SIG-M5 treated with dmso at 0.1 percent for 504 hours (cell line): ENCODE results near the gene TRMT6.

ENCODE experiments used
- DNase-seq: peaks from one replicate; lab custom pipeline; 2025; ENCODE audit not compliant: unreplicated experiment; lab: John Stamatoyannopoulos, UW

Gene TRMT6

DNA sequence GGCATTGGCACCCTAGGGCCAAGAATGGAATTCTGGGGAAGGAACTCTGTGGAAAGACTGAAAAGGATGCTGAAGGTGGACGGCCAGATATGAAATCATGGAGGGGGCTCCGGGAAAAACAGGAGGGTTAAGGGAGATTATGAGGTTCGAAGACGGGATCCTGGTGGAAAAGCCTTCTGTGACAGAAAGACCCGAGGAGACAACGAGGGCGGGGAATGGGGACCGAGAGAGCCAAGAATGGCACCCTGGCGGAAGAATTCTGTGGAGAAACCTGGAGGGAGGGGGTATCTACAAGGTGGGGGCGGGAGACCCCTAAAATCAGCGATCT, 426 bp downstream of the TRMT6 start:
- no peak for DNase-seq

DNA sequence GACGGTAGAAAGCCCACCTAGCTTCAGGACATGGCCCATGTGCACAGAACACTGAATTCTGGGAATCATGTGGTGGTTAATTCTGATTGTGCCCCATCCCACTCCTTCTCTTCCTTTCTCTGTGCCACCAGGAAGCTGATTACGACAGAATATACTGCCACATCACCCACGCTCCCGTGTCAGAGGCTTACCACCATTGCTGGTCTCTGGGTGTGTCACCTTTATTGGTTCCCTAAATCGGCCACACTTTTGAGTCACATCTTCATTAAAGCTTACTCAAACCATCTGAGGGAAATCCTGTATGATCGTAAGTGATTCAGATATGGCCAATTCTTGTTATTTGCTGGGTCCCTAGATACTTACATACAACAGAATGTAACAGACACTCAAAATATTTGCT, 3.1 kb downstream of the TRMT6 start:
- peak; percentile 61 for DNase-seq

DNA sequence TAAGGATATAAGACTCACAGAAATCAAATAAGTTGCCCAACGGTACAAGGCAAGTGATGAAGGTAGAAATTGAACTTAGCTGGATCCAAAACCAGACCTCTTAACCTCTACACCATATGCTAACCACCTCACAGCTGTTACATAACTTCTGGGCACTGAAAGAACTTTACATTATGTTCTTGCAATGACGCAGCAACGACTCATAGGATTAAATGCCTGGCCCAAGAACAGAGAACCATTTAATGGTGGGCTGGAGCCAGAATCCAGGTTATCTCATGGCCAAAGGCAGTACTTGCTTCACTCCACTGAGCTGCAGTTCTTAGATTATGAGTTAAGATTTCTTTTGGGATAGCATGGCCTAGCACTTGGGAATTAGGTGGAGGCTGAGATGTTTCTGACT, 4.4 kb downstream of the TRMT6 start:
- peak; percentile 40 for DNase-seq

DNA sequence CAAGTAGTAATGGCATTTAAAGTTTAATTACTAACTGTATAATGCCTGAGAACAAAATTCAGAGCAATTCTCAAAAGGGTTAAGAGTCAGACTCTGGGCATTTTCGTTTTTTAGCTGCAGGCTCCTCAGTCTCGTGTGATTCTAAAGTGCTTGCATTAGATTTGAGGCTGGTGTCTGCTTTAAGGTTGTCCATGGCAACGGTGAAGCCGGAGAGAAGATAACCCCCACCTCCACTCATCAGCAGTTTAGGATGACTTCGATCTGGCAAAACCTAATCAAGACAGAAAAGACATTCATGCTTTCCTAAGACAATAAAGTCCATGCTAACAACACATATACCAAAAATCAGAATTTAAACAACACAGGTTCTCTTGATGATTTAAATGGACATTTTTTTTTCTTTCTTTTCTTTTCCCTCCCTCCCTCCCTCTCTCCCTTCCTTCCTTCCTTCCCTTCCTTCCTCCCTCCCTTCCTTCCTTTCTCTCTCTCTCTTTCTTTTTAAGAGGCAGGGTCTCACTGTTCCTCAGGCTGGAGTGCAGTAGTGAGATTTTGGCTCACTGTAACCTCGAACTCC, 11.8 kb downstream of the TRMT6 start:
- DNase-seq = no peak

DNA sequence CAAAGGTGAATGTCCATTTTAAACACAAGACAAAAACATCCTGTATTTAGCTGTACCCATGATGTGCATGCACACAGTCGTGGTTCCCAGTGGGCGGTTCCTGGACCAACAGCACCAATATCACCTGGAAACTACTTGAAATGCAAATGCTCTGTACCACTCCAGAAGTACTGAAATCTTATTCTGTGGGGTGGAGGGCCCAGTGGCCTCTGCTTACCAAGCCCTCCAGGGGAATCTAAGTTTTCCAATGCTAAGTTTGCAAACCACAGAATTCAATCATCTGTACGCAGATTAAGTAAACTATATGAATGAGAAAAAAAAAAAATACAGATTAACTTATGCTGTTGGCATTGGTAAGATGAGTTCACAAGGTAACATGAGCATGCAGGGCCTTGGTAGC, 14.1 kb downstream of the TRMT6 start:
- no peak for DNase-seq

DNA sequence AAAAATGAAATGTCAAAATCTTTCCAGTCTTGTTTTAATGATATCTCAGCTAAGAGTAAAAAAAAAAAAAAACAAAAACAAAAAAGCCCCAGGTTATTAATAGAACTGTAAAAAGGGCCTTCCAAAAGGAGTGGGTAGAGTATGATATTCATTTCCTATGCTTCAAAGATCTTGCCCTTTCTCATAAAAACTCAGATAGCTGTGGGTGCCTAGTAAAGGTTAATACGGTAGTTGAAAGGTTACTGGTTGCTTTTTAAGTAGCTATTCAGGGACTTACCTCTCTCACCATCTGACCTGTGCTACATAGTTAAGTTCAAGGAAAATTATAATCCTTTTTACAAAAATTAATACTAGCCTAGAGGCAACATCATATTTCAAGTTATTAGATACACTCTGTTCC, 14.9 kb downstream of the TRMT6 start:
- DNase-seq = no peak

DNA sequence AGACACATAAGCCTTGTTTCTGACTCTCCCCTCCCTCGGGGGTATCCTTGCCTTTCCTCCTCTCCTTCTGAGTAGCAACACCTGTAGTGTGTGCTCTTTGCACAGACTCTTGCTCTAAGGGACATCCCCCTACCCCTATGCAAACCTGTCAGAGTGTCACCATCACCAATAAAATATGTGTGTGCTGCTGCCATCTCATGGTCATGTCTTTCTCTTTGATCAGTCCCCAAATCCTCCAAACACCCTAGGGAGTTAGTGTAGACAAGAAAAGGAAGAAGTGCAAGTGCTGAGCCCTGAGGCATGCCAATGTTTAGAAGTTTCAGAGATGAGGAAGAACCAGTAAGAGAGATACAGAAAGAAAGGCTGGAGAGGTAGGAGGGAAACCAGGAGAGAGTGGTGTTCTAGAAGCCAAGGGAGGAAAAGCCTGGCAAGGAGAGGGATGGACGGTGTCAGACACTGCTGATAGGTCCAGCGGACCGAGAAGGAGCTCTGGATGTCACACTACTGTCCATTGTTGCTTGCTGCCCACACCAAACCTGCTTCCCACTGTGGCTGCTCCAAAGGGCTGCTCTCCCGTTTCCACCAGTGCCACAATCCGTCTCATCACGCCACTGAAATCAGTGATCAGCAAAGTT, 16.4 kb downstream of the TRMT6 start:
- peak; percentile 62 for DNase-seq

DNA sequence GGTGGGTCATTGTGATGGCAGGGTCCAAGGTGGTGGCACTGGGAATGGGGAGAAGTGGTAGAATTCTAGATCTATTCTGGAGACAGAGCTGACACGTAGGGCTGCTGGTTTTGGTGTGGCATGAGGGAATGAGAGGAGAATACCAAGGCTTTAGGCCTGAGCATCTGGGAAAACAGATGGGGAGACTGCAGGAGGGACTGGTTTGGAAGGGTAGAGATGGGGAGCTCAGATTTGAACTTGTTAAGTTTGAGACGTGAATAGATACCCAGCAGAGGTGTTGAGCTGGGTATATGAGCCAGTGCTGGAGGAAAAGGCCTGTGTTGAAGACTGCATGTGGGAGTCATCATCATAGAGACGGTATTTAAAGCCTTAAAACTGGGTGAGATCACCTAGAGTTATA, 17.5 kb downstream of the TRMT6 start:
- no peak for DNase-seq

DNA sequence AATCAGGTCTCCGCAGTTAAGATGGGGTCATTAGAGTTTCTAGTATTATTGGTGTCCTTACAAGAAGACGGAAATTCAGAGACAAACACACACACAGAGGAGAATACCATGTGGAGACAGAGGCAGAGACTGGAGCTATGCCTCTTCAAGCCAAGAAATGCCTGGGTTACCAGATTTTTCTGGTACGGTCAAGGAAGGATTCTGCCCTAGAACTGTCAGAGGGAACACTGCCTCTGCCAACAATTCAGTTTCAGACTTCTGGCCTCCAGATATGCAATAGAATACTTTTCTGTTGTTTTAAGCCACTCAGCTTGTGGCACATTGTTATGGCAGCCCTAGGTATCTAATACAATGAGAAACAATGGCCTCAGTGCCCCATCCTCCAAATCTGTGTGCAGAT, 18.9 kb downstream of the TRMT6 start:
- no peak for DNase-seq

DNA sequence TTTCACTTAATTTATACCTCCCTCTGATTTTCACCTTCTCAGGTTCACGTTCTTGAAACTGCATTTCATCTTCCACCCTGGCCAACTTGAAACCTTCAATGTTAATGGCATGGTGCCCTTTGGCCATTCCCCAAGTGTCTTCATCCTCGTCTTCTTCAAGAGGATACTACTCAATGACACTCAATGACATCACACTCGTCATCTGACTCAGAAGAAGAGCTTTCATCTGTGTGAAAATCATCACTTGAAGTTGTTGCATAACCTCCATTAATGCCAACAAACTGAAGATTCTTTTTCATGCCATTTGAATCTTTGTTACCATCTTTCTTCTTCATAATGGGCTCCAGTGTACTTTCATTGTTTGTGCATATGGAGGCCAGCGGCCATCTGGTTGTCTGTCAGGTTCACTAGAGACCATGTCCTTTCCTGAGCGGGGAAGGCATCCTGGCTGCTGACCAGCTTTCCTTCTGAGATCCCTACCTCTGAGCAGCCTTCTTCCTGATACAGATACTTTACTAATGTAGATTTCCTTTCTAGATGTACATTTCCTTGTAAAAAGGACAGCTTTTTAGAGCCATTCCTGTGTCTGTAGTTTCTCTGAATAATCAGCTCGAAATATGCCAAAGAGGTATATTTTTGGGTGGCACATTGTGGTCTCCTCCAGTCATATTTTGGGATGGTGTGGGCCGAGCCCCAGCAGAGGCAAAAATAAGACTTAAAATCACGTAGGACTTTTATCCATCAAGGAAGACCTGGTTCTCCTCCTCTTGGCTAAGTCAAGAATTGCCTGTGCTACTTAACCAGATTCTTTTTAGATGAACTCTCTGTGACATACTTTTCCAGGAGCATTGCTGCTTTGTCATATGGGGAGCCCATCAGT, 21.3 kb downstream of the TRMT6 start:
- no peak for DNase-seq

DNA sequence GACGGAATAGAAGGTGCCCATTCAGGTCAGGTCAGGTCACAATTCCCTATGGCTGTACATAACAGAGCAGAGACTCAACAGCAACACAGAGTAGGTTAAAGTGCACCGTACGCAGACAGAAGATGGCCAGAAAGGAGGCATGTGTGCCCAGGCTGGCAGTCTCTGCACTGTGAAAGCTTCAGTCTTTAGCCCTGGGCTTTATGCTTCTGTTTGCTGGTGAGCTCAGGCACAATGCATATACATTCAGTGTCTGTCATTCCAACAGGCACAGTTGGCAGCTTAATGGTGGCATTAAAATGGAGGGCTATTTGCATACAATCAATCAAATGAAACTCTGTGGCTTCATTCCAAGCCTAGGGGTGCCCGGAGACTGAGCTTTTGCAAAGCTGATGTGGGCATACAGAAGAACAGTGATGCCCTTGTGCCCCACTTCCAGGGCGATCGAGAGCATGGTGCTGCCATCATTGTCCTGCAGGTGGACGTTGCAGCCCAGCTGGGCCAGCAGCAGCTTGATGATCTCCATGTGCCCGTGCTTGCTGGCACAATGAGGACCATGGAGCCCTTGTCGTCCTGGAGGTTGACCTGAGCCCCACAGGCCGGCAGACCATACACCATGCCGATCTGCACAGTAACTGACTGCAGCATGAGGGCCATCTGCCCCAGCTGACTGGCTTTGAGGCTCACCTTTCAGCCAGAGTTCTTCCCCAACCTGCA, 22.4 kb downstream of the TRMT6 start:
- no peak for DNase-seq

DNA sequence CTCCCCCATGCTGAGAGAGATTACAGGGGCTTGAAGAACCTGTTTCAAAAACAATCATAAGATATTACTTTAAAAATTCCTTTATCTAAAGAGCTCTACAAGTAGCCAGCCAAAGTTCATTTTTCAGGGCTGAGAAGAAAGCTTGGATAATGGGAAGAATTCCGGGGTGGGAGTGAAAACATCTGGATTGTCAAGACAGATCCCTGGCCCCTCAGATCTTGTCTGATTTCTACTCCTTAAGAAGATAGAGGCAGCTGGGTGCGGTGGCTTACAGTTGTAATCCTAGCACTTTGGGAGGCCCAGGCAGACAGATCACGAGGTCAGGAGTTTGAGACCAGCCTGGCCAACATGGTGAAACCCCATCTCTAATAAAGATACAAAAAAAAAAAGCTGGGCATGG, 24.8 kb downstream of the TRMT6 start:
- no peak for DNase-seq

DNA sequence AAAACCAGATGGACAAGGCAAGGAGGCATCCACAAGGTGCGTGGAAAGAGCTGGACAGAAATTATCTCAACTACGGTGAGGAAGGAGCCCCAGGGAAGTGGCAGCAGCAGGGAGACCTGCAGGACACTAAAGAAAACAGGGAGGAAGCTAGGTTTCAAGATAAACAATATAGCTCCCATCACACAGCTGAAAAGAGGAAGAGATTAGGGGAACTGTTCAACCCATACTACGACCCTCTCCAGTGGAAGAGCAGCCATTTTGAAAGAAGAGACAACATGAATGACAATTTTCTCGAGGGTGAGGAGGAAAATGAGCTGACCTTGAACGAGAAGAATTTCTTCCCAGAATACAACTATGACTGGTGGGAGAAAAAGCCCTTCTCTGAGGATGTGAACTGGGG, 26.8 kb downstream of the TRMT6 start:
- peak; percentile 57 for DNase-seq

DNA sequence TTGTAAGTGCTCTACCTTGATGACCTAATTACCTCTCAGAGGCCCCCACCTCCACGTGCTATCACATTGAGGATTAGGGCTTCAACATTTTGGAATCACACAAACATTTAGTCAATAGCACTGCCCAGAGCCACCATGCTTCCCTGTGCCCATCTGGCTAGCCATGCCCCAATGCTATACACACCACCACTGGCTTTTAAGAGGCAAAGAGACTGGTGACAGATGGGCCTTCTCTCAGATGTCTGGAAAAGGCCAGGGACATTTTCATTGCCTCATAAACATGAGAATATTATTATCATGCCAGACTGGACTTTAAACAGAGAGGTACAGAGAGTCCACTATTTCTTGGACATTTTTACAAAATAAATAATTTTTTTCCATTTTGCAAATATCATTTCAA, 29.8 kb downstream of the TRMT6 start:
- DNase-seq = no peak

DNA sequence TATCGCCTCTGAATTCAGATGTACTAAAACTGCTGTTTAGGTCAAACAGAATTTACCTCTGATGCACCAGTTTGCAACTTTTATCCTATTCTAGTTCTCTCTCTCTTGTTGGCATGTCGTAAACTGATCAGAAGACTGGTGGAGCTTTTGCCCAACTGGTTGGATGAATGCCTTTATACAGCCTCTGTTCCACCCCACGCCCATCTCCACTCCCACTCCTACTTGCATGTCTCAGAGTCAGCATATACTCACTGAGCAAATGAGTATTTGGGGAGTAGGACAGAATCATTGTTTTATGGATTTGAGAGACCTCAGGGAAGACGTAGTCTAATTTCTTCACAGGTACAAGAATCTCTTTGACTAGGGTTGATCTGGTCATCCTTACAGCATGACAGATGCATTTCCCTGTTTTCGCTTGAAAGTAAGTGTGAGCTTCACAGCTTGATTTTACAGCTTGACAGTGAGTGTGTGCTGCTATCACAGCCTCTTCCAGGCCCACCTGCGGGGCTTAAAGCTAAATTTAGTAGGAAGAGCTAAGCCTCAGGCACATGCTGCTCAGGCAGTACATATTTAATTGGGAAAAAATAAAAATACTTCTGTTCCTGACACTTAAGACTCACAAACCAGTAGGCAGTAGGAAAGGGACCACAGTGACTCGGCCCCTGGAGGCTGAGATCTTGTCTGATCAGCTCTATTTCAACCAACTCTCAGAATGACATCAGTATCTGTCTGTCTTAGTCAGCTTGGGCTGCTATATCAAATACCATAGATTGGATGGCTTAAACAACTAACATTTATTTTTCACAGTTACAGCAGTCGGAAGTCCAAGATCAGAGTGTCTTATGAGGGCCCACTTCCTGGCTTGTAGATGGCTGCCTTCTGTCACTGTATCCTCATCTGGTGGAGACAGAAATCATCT, 30.4 kb downstream of the TRMT6 start:
- no peak for DNase-seq

DNA sequence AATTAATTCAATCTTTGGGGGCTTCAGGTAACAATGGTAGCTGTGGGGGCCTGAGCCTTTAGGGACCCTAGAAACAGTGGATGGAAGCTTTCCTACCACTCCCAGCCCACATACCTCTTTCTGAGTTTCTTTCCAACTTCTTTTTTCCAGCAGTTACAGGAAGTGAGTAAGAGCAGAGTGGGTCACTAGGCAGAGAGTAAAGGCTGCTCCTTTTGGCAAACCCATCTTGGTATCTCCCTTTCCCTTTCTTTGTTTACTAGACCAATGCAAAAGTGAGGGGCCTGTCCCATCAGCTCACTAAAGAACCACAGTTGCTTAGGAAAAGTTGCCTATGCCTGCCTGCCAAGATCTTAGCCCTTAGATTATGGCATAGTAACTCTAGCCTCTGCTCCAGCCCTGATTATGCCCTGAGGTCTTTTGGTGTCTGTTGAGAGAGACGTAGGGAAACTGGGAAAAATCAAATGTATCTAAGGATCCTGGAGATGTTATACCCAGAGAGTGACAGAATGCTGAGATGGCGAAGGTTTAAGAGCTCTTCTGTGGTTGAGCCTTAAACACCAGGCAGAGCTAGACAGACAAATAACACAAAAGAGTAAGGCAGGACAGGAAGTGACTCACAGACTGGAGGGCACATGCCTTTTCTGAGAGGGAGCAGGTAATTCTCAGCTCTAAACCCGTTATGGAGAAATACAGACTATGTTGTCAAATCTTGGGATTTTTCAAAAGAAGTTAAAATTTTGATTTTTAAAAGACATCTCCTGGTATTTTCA, 31.3 kb downstream of the TRMT6 start:
- peak; percentile 27 for DNase-seq

DNA sequence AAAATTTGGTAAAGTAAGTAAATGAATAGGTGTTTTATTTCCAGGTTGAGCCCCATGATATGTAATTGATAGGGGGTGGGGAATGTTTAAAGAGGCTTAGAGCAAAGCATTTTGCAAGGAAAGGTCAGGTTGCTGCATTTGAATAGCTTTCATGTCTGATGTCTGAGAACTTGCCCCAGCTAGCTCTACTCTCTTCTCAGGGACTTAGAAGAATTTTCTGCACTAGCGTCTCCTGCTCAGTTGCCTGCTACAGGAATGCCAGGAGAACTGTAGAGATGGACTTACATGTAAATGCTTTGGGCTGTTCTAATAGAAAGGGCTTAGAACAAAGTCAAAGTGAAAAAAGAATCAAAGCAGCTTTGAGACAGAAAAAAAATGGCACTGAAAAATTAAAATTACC, 35.5 kb downstream of the TRMT6 start:
- no peak for DNase-seq

DNA sequence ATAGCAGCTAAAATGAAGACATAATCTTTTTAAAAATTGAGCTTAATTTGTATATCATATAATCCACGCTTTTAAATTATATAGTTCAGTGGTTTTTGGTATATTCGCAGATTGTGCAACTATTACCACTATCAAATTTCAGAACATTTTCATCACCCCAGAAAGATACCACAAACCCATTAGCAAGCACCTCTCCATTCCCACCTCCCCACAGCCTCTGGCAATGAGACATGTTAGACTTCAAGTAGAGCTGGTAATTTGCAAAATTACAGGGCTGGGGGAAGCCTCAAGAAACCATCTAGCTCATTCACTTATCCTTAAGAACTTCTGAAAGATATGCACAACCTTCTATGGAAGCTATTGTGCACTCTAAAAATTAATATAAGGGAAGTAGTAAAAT, 37.2 kb downstream of the TRMT6 start:
- no peak for DNase-seq

DNA sequence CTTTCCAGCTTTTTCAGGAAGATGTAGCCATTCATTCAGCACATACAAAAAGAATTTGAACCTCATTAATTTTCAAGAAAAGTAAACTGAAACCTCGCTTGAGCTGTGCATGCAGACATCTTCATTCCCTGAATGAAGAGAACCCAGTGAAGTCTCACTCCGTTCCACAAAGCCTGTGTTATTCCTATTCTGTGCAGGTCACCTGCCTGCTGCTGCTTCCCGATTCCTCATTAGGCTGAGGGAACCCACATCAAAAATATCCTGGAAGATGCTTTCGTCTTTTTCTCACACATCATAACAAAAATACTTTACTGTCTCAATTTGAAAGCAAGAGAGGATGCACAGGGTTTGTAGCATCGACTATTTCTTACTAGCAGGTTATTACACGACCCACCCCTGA, 40.1 kb downstream of the TRMT6 start:
- no peak for DNase-seq

DNA sequence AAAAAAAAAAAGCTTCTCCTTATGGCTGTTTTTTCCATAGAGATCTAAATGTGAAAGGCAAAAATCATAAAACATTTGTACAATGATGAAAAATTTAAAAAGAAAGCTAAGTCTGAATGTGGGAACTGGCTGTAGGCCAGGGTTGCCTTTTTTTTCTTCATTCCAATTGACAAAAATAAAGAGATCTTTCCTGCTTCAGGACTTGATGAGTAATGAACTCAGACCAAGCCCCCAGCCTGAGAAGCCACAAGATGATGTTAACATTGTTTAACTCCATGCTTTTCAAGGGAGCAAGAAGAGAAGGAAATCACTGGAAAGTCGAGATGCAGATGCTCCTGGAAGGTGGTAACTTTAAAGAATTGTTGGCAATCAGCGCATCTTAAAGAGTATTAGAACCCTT, 41.4 kb downstream of the TRMT6 start:
- DNase-seq = no peak
